GM19035 (cell line): ENCODE measurements around the gene CROCC2.

ENCODE experiments used
- ATAC-seq: cut with Tn5 transposase; IDR thresholded peaks from one replicate; pipeline ENCODE4 v1.9.1; 2021; ENCODE audit not compliant: unreplicated experiment

The CROCC2 gene

DNA sequence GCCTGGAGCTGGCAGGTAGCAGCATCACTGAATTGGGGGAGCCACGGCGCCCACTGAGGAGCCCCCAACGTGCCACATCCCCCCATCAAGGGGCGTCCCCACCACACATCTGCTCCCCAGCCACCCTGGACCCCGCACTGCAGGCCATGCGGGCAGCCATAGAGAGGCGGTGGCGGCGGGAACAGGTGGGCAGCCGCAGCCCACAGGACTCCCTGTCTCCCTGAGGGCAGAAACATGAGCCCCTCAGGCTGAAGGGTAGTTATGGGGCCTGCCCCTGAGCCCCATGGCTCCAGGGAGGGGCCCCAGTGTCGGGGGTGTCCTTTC lies 26.6 kb downstream of the CROCC2 start:
- no peak for ATAC-seq

DNA sequence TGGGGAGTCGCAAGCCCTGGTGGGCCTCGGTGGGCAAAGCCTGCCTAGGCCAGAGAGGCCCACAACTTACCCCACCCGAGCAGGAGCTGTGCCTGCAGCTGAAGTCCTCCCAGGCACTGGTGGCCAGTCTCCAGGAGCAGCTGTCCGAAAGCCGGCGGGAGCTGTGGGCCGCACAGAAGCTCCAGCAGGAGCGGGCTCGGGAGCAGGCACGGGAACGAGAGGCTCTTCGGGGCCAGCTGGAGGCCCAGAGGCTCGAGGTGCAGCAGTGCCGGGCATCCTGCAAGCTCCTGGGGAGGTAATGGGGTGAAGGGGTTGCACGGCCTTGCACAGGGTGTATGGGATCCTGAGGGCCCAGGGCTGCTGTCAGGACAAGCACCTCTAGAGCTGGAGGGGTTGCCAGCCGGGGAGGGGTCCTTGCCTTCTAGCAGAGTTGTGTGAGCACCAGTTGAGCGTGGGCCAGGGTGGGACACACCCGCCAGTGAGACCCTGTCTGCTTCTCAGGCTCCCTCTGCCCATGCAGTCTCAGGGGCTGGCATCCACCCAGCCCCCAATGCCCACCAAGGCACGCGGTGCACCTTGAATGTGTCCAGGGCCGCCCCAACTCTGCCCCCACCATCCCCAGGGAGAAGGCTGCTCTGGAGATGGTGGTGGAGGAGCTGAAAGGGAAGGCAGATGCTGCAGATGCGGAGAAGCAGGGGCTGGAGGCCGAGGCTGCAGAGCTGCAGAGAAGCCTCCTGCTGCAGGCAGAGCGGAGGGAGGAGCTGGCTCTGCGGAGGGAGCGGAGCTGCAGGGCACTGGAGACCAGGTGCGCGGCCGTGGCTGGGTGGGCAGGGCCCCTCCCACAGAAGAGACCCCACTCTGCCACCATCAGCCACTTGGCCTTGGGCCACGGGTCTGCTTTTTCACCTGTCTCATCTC lies 27.2 kb downstream of the CROCC2 start:
- ATAC-seq, result no peak

DNA sequence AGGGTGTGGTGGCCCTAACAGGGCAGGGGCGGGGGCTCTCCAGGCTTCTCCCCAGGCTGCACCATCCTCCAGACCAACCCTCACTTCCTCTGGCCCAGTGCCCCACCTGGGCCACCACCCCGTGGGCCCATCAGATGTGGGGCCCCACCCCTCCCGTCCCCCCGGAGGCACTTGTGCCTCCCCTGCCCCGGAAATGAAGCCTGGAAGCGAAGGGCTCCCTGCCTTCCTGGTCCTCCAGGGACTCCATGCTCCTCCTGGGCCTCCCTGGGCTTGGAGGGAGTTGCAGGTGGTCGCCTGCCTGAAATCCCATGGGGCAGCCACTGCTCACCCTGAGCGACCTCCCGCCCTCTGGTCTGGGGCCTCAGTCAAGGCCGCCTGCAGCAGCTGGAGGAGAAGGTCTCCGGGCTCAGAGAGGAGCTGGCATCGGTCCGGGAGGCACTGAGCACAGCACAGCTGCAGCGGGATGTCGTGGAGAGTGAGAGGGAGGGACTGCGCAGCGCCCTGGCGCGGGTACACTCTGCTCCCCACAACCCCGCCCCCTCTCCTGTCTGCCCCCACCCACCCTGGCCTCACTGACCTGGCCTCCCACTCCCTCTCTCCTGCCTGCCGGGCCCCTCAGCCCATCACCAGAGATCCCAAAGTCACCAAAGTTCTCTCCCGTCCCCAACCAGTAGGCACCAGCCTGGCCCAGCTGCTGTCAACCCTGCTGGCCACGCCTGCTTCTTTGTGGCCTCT lies 28.0 kb downstream of the CROCC2 start:
- ATAC-seq, result no peak

GRCh38 chr2:240934701-240935102 lies 28.6 kb downstream of the CROCC2 start:
- no peak for ATAC-seq

DNA sequence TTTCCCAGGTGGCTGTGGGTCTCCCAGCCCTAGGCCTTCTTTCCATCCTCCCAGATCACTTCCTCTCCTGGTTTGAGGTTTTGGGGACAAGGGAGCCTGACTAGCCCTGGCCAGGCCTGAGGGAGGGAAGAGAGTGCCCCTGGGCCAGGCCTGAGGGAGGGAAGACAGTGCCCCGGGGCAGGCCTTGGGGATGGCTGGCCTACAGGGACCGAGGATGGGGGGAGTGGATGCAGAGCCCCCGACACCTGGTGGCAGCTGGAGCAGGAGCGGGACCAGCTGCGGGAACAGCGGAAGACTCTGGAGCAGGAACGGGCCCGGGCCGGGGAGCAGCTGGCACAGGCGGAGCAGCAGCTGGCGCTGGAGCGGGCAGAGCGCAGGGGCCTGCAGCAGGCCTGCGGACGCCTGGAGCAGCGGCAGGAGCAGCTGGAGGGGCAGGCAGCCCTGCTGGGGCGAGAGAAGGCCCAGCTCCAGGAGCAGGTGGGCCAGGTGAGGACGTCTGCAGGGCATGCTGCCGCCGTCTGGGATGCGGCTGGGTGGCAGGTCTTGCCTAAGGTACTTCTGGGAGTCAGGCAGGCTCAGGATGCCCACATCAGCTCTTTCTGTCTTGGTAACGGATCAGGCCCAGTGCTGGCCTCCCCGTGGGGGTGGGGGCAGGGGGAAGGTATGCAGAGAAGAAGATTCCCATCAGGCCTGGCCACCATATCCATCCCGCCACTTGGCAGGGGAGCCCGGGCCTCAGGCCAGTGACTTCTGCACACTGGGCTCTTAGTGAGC lies 29.2 kb downstream of the CROCC2 start:
- ATAC-seq, result no peak

GRCh38 chr2:240936106-240936505 lies 30.0 kb downstream of the CROCC2 start:
- ATAC-seq, result no peak

DNA sequence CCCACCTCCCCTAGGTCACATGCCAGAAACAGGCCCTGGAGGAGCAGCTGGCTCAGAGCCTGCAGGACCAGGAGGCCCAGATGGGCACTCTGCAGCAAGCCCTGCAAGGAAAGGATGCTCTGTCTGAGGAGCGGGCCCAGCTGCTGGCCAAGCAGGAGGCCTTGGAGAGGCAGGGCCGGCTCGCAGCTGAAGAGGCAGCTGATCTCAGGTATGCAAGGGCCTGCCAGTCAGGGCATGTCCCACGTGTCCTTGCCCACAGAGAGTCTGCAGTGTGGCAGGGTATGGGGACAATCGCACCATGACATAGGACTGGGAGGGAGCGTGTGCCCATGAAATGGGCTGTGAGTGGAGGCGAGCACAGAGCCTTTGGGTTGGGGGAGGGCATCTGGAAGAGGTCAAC lies 39.9 kb downstream of the CROCC2 start:
- ATAC-seq, result no peak

DNA sequence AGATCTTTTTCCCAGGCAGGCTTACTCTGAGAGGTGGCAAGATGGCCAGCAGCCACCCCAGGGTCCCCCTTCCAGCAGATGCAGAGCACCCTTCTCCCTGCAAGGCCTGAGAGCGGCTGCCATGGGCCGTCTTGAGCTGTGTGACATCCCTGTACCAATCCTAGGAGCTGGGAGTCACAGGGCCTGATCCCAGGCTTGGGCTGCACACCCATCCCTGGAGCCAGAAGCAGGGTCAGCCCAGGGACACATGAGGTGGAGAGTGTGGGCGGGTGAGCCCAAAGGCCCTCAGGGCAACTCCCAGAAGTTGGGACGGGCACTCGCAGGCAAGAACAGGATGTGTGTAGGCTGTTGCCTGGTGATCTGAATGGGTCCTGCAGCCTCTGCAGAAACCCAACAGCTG lies 40.5 kb downstream of the CROCC2 start:
- ATAC-seq, result no peak

GRCh38 chr2:240947176-240947575 lies 41.0 kb downstream of the CROCC2 start:
- no peak for ATAC-seq

- no peak for ATAC-seq
Measured at GRCh38 chr2:240947607-240948006, 41.5 kb downstream of the CROCC2 start.

GRCh38 chr2:240948086-240948485 lies 42.0 kb downstream of the CROCC2 start:
- no peak for ATAC-seq

DNA sequence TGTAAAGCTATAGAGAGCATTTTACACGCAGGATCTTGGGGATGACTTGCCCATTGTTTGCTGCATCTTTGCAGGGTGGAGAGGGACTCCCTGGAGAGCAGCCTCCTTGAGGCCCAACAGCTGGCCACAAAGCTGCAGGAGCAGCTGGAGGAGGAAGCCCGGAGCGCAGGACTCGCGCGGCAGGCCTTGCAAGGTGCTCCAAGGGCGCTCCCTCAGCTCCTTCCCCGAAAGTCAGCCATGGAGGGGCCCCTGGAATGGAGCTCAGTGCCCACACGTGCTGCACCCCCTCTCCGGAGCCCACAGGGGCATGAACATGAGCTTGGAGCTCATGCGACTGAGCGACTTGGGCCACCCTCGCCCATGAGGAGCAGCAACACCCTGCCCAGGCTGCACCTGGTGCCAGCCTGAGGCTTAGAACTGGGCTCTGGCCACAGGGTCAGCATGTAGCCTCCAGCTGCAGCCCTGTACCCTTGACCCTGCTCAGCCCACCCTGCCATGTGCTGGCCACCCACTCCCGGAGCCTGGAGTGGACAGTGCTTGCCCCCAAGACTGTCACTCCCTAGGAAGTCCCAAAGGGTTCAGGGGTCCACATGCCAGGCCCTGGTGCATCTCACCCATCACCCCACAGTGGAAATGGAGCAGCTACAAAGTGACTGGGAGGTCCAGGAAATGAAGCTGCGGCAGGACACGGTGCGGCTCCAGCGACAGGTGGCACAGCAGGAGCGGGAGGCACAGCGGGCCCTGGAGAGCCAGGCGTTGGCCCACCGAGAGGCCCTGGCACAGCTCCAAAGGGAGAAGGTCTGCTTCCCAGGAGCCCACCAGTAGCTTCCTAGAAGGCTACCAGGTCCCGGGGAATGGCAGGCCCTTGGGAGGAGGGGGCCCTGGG lies 43.0 kb downstream of the CROCC2 start:
- no peak for ATAC-seq

GRCh38 chr2:240949791-240950705 lies 43.9 kb downstream of the CROCC2 start:
- ATAC-seq, result no peak

DNA sequence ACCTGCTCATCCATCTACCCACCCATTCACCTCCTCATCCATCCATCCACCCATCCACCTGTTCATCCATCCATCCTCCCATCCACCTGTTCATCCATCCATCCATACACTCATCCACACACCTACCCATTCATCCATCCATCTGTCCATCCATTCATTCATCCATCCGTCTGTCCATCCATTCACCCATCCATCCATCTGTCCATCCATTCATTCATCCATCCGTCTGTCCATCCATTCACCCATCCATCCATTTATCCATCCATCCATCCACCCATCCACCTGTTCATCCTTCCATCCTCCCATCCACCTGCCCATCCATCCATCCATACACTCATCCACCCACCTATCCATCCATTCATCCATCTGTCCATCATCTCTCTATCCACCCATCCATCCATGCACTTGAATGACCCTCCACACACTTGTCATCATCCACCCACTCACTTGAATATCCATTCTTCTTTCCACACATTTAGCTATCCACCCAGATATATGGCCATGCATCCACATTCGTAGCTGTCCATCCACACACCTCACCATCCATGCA lies 45.0 kb downstream of the CROCC2 start:
- no peak for ATAC-seq

DNA sequence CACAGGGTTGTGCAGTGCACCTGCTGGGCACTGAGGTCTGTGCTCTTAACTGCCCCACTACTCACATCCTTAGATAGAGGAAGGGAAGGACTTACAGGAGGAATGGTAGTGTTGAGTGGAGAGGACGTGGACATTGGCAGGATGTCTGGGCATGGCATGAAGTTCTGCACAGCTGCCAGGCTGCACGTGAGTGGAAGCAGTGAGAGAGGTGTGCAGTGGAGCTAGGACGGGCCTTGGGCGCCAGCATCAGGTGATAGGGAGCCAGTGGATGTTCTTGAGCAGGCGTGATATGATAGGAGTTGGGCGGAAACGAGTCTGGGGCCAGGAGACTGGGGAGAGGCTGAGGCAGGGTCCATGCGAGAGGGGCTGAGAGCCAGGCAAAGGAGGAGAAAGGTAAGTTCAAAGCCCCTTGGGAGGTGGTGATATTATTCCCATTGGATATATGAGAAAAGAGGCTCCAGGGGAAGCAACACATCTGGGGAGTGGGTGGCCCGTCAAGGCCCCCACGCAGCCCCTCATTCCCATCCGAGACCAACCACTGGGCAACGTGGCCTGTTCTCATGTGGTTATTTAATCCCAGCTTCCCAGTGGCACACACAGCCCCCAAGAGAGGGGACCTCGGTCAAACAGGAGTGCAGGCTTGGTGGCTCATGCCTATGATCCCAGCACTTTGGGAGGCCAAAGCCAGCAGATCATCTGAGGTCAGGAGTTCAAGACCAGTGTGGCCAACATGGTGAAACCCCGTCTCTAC lies 46.5 kb downstream of the CROCC2 start:
- ATAC-seq, result no peak

DNA sequence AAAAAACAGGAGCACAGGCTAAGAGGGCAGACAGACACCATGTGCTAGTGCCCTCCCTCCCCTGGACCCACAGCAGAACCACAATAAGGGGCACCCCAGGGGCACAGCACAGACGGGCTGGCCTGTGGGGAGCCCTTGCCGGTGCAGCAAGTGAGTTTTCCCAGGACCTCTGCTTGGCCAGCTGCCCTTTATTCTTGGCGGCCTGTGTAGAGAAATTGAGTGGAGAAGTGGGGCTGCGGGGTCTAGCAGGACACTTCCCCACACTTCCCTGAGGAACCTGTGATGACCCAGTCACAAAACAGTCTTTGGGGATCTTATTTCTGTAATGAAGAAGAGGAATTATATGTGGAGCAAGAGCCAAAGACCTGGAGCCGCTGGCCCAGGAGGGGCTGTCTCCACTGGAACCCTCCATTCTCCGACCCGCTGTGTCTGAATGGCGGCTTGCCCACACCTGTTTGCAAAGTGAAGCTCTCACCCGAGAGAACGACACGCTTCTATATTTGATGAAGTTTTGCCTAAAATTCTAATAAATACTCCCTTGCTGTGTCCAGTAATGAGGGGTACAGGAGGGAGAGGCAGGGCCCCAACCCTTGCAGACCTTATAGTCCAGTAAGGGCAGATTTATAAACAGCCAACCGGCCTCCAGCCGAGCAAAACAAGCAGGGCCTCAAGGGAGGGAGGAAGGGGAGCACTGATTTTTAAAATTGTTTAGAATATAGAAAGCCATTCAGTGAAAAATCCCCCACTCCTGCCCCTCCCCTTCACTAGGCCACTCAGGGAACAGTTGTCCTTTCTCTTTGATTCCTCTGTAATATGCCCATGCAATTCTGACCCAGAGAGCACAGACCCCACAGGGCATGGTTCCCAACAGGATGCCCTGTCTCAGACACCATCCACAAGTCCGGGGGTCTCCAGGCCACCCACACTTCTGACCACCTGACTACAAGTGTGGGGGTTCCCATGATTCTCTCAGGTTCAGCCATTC lies 47.6 kb downstream of the CROCC2 start:
- ATAC-seq, result no peak
